Fibroblast of mammary gland (primary cell): ENCODE data around the gene POU2F3.

ENCODE experiments used
- DNase-seq: peaks from one replicate; pipeline ENCODE4 v3.0.0-alpha.2; 2010; ENCODE audit warnings: low read depth
- H3K4me3 ChIP-seq: 2 replicates; pipeline ENCODE4 v1.5.1; 2011; ENCODE audit warnings: low read depth, mild to moderate bottlenecking, low read length, moderate library complexity; ENCODE audit not compliant: control insufficient read depth
- CTCF ChIP-seq: conservative IDR thresholded peaks from 2 replicates; pipeline ENCODE4 v1.5.1; 2011; ENCODE audit warnings: low read depth, low read length, inconsistent platforms; ENCODE audit not compliant: control insufficient read depth, insufficient read depth

The POU2F3 gene

GRCh38 chr11:120219232-120219937 is 20.6 kb upstream of the POU2F3 start:
- DNase-seq = peak; percentile 59
- no peak for TF ChIP-seq CTCF
- H3K4me3 ChIP-seq = no peak overlapping the region

DNA sequence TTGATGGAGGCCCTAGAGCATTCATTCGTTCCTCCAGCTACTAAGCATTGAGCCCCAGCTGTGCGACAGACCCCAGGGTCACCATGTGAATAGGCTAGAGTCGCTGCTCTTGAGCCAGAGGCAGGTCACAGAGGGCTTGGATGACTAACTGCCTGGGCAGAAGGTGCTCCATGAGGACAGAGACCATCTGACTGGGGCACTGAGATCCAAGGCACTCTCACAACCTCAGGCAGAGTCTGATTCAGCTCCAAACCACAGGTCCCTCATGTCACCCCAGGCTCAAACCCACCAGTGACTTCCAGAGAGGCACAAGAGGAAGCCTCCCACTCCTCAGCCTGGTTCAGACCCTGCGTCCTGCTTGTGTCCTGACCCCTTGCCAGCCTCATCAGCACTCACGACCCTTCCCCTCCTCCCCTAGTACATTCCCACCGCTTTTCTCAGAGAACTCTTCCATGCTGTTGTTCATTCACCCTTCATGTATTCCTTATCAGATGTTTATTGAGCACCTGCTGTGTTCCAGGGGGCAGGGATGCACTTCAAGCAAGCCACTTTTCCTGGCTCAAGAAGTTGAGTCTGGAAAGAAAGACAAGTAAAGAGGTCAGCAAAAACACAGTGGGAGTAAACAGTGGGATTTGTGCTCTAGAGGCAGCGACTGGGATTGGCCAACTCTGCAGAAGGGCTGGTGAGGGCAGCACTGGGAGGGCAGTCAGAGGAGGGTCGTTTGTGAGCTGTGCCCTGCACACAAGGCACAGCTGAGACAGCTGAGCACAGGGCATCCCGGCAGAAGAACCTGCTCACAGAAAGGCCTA is 19.8 kb upstream of the POU2F3 start:
- no peak for TF ChIP-seq CTCF
- H3K4me3 ChIP-seq = no peak overlapping the region
- DNase-seq = no peak

DNA sequence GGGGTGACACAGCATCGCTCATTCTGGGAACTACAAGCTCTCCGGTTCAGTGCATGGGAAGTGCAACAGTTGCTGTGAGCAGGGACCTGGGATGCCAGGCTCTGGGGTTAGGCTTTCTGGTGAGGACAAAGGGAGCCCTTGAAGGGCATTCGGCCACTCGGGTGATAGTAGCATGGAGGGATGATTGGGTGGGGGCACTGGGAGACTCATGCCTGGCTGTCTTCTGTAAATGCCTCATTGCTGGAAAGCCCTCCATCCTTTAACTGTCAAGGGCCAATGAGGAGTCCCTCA is 19.2 kb upstream of the POU2F3 start:
- no peak for TF ChIP-seq CTCF
- H3K4me3 ChIP-seq = no peak overlapping the region
- DNase-seq = no peak

DNA sequence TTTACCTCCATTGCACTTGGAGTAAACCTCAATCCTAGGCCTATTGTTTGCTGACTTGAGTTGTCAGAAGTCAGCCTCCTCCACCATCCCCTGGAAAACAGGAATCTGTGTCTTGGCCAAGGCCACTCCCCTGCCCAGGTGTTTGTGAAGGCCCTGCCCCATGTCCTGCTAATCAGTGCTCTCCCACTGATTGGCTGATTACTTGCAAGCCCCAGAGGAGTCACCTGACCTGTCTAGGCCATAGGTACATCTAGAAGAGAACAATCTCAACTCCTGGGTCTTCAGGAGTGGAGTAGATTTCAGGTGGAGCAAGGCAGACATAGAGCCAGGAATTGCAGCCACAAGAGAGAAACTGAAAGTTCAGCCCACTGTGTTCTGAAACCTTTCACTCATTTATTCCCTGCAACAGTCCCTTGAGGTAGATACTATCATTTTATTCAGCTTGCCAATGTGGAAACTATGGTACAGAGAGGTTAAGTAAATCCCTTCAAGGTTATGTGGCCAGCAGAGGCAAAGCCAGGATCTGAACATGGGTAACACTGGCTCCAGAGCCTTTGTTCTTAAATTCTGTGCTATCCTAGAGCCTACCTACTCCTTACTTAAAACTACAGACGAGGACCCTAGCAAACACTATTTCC is 18.7 kb upstream of the POU2F3 start:
- no peak for DNase-seq
- no peak overlapping the region for H3K4me3 ChIP-seq
- TF ChIP-seq CTCF = no peak

GRCh38 chr11:120222916-120223315 is 17.0 kb upstream of the POU2F3 start:
- no peak for TF ChIP-seq CTCF
- no peak overlapping the region for H3K4me3 ChIP-seq
- DNase-seq = no peak

- DNase-seq = no peak
- no peak overlapping the region for H3K4me3 ChIP-seq
- TF ChIP-seq CTCF = no peak
Measured at GRCh38 chr11:120223793-120224192, 16.1 kb upstream of the POU2F3 start.
